NCI-H1417 treated with DMSO at 0.1 percent for 48 hours (cell line): ENCODE results near the gene RABAC1.
"Not testable (repeated sequence)": the region's sequence is repeated elsewhere in the genome, so short reads cannot be mapped to it uniquely, and the experiment has no call there.

Experiments used
- DNase-seq: peaks from one replicate; lab custom pipeline; 2025; lab: John Stamatoyannopoulos, UW

The RABAC1 gene

GRCh38 chr19:41959056-41960053, at the start of gene RABAC1:
RABAC1 (minus strand) TSS chr19:41959321; CDS start chr19:41959292, 29 bp downstream.
- DNase-seq = peak; percentile 58

- DNase-seq = no peak
These were observed 47.4 kb upstream of the RABAC1 start for GRCh38 chr19:42006569-42006968.

- DNase-seq = no peak
These were observed 46.4 kb upstream of the RABAC1 start for GRCh38 chr19:42005504-42005903.

DNA sequence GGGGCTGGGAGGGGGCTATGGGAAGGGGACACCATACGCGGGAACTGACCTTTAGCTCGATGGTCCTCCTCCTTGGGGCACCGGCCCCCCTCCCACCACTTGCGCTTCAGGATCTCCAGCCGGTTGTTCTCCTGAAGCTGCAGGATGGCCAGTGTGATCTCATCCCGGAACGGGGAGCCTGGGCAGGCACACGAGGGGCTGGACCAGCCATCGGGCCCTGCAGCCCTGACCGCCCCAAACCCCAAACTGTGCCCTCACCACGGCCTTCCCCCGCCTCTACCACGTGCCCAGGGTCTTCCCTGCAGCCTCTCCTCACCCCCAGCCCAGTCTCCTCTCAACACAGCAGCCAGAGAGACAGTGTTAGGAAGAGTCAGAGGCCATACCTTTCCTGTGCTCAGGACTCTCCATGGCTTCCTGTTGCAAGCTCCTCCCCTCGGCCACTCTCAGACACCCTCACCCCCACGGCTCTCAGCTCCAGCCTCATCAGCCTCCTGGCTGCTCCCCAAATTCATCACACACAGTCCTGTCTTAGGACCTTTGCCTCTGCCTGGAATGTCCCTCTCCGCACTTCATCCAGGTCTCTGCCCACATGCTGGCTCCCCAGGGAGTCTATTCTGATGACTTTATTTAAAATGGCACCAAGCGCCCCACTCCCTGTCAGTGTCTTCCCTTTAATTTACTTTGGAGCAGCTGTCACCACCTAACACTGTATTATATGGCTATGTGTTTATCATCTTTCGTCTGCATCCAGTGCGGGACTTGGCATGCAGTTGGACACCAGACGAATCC, 44.6 kb upstream of the RABAC1 start:
- DNase-seq = no peak

DNA sequence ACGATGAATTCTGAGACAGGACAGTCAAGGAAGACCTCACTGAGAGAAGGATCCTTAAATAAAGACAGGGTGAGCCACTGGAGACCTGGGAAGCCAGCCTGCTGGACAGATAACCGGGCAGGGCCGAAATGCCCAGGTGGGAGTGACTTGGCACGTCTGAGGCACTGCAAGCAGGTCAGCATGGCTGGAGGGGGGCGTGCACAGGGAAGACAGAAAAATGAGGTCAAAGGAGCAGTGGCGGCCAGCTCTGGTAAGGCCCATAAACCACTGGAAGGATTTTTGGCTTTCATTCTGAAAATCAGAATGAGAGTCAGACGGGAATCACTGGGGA, 40.7 kb upstream of the RABAC1 start:
- DNase-seq = no peak

GRCh38 chr19:41999071-41999877, 40.2 kb upstream of the RABAC1 start:
- DNase-seq = no peak

- no peak for DNase-seq
These were observed 39.3 kb upstream of the RABAC1 start for GRCh38 chr19:41998246-41999020.

DNA sequence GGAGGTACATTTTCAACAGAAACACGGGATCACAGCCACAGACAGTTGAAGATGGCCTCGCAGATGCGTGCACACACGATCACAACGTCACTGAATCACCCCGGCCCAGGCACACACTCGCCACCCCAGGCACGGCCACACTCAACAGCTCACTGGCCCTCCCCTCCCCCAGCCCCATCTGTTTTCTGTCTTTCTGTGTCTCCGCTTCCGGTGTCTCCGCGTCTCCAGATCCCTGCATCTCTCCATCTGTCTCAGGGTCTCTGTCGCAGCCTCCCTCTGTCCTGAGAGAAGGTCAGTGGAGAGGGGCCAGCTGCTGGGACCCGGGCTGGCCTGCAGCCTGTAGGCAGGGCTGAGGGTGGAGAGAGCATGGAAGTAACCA, 38.7 kb upstream of the RABAC1 start:
- no peak for DNase-seq

DNA sequence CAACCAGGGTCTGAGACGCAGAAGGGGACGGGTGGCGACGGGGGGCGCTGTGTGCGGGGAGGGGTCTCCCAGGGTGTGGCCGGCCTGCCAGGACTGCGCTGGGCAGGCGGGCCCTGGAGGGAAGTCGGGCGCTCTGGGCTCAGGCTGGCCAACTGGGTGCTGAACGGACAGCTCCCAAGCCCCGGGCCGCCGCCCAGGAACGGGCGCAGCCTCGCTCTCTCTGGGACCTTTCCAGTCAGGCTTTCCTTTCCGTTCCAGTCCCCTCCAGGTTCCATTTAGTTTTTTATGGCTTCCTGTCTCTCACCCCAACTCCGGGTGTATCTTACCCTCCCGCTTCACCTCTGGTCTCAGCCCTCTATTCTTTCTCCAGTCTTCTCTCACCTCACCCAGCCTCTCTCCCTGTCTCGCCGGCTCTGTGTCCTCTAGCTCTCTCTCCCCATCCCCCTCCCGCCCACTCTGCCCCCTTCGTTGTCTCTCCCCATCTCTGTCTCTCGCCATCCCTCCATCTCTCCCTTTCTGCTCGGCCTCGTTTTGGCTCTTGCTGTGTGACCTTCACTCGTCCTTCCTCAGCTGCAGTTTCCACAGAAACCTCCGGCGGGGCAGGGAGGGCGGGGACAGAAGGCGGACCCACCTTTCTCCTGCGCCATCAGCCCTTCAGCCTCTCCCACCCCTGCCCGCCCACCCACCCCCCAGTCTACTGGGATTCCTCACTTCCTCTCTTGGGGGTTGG, 38.2 kb upstream of the RABAC1 start:
- no peak for DNase-seq

DNA sequence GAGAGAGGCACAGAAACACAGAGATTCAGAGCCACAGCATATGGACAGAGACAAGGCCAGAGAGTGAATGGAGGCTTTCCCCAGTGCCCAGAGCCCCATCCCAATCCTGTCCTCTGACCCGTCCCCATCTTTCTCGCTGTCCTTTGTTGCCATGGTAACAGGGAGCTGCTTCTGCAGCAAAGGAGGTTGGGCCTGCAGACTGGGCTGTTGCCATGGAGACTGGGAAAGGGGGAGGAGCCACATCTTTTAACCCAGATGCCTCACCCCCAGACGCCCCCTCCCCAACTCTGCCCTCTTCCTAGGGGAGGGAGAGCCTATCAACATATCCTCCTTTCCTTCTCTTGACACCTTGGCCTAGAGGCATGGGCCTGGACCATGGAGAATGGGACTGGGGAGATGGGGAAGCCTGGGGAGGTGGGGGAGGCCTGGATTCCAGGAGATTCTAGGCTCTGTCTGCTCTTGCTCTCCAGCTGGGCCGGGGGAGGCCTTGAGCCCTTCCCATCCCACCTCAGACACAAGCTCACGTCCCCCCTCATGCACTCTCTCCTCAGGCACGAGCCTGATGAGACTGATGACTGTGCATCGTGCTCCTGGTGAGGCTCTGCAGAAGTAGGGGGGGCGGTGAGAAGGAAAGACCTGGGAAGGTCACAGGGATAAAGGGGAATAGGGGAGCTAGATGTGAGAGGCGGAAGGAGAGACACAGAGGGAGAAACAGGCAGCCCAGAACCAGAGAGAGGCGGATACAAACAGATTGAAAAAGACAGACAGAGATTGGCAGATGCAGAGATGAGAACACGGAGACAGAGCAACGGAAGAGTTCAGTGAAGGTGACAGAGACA, 37.1 kb upstream of the RABAC1 start:
- DNase-seq = no peak

GRCh38 chr19:41994994-41995958, 36.2 kb upstream of the RABAC1 start:
- DNase-seq = no peak

- DNase-seq = no peak
These were observed 35.4 kb upstream of the RABAC1 start for GRCh38 chr19:41994521-41994971.

DNA sequence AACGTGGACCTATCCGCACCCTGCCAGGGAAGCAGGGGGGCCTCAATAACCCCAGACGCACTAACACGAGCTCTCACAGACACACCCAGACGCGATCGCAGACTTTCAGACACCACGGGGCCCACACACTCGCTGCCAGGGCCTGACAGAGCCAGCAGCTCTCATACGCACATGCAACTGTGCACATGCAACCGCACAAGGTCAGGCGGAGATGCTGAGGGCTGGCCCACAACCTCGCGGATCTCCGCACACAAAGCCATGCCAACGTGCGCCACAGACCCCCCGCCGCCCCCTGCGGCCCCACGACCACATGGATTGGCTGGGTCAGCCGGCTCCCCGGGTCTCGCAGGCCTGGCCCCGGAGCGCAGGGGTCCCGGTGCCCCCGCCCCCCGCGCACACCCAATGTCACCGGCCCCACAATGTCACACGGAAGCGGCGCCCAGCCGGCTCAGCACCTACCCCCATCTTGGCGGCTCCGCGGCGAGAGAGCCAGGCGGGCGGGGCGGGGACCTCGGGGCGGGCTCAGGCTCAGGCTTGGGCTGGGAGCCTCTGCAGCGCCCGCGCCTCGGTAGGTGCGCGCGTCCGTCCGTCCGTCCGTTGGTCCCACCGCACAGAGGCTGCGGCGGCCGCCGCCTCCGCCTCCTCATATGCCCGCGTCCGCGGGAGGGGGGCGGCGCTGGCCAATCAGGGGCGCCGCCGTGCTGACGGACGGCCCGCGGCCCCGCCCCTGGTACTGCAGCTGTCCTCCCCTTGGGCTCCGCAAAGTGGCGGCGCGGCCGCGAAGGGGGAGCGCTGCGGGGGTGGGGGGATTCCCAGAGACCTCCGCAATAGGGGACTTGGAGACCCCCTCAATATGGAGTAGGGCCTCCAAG, 34.7 kb upstream of the RABAC1 start, which contains the start of gene ATP1A3:
Gene ATP1A3, minus strand, starts transcription at position 619 of the 872 bp plus-strand sequence. Its CDS starts 154 bp downstream, at position 465.
- DNase-seq = no peak

DNA sequence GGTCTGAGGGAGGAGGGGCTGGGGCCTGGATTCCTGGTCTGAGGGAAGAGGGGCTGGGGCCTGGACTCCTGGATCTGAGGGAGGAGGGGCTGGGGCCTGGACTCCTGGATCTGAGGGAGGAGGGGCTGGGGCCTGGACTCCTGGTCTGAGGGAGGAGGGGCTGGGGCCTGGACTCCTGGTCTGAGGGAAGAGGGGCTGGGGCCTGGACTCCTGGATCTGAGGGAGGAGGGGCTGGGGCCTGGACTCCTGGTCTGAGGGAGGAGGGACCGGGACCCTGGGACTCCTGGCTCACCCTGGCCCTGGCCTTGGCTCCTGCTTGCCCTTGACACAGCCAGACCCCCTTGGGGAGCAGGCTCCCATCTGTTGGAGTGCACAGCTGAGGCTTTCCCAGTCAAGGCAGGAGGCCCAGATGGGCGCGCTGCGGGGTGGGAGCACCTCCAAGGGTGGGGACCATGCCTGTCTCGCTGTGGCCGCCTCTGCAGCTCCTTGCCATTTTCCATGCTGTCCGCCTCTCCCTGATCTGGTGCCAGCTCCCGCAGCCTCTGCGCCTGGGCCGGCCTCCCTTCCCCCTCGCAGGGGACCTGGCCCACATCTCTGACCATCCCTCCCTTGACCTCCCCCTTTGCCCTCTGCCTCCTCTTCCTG, 32.9 kb upstream of the RABAC1 start:
- DNase-seq = not testable (repeated sequence)

DNA sequence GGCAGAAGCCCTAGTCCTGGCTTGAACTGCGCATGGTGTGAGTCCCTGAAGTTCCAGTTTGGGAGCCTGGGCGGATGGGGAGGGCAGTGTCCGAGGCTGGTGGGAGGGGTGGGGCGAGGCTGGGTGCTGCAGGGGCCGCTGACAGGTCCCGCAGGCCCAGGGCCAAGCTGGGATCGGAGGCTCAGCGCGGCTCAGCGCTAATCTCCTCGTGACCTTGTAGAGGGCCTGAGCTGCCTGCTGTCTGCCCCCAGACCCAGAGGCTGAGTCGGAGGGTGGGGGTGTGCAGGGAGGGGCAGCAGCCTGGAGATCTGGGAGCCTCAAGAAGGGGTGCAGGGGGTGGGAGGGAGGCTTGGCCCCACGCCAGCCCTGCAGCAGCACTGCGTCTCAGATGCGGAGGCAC, 31.9 kb upstream of the RABAC1 start:
- DNase-seq = no peak

DNA sequence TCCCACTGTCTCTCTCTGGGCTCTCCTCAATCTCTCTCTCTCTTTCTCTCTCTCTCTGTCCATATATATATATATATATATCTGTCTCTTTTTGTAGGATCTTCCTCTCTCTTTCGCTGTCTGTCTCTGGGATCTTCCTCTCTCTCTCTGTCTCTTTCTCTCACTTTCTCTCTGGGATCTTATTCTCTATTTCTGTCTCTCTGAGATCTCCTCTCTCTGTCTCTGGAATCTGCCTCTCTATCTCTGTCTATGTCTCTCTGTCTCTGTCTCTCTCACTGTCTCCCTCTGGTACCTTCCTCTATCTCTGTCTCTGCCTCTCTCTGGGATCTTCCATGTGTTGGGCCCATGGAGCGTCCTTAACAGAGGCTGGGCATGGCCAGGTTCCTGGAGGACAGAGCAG, 31.5 kb upstream of the RABAC1 start:
- no peak for DNase-seq

DNA sequence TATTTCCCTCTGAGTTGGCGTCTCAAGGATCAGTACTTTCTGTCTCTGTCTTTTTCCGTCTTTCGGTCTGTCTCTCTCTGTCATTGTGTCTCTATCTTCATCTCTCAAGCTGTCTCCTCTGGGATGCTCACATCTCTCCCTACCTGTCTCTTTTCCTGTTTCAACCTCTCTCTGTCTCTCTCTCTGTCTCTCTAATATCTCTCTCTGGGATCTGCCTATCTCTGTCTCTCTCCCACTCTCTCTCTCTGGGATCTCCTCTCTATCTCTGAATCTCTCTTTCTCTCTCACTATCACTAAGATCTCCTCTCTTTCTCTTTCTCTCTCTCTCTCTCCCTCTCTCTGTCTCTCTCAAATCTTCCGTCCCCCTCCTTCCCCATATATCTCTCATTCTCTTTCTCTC, 30.9 kb upstream of the RABAC1 start:
- DNase-seq = no peak
